ENCODE measurements around the gene TMA7. TPM values are rescaled to one million over a fixed set of nuclear protein-coding genes. Genes with fewer than 3 reads are reported as not detected.

The TMA7 gene
- total and polyA plus RNA-seq, 9 of the 15 experiments (the other 6 are each of a cell fraction or from before 2014, with no cell fraction given), result 209 to 1,003 (median 486) TPM

DNA sequence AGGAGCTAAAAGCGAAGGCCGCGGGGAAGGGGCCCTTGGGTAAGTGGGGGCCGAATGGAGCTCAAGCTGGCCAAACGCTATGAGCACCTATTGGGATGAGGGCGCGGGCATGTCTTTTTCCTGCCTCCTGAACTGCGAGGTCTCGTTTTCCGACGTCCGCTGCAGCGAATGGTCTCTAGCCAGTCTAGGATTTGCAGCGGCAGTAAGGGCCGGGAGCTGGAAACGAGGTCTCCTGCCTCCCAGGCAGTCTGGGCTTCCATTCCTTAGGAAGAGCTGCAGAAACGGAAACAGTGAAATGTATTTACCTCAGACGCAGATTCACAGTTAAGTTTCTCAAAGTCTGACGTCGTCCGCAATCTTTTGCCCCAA is 517 bp downstream of the TMA7 start (continued):
- TF ChIP-seq ZNF512 (tag; IDR thresholded peaks at IDR 0.05) (no peak), MBD2 (IDR thresholded peaks at IDR 0.05; ENCODE audit: borderline replicate concordance, low read depth) (no peak), ZNF263 (CRISPR knock-in tag; IDR thresholded peaks at IDR 0.05; ENCODE audit: borderline replicate concordance) (0 out of 2 replicates have a peak, but pooled peaks have one; percentile 4)

- peak overlapping the region; percentile 89; the same call in 1 of the 2 replicates for H3K4me3 ChIP-seq
- CTCF ChIA-PET (ENCODE audit: low intra/inter-chr PET ratio), result no interaction called here
- POLR2A ChIA-PET, result interaction anchor here (0.8 kb wide), 1 partner anchor 12 kb away, joined by 3 read pairs; the partner anchor contains the start of gene PLXNB1
These were observed 1.9 kb downstream of the TMA7 start for GRCh38 chr3:48441940-48442339.

More at GRCh38 chr3:48441940-48442339, 1.9 kb downstream of the TMA7 start:
- intact Hi-C loops (cut with micrococcal nuclease) (no loop called here), in situ Hi-C loops (cut with MboI) (no loop called here)
- Histone ChIP-seq H3K9me1 (ENCODE audit: control insufficient read depth, insufficient read depth, low read length) (peaks cover 6% of the 10 kb centered on the region), H3K36me3 (ENCODE audit: control insufficient read depth, insufficient read depth, low read length) (peaks cover 27% of the 10 kb centered on the region; the same call in 2 of the 3 replicates), H3K9me3 (replicated peaks; ENCODE audit: control insufficient read depth, insufficient read depth, low read depth, low read length) (no peaks in the 10 kb centered on the region), H3K4me2 (ENCODE audit: insufficient read depth, low read length) (peak overlapping the region; percentile 58; the same call in 1 of the 2 replicates), H4K20me1 (replicated peaks; ENCODE audit: control insufficient read depth, insufficient read depth, low read length) (no peaks in the 10 kb centered on the region), H2AFZ (ENCODE audit: low read depth, low read length) (no peak overlapping the region), H3K27me3 (ENCODE audit: control insufficient read depth in 2 of 2, insufficient read depth in 2 of 2, low read length in 2 of 2) (no peaks in the 10 kb centered on the region; a peak in 1 of 5 replicates), H3K27ac (ENCODE audit: extremely low read depth, low read depth, low read length) (peak overlapping the region; percentile 34), H3K9ac (ENCODE audit: insufficient read depth in 1 of 2, low read depth in 2 of 2, low read length in 2 of 2) (peak overlapping the region; percentile 36 to 91; a peak in 2 of 4 replicates), H3K4me1 (replicated peaks in 1 of 2; ENCODE audit: control insufficient read depth in 2 of 2, insufficient read depth in 2 of 2, low read length in 2 of 2) (peaks cover 6 to 17% of the 10 kb centered on the region in 2 experiments; a peak in 4 of 5 replicates), H3K79me2 (ENCODE audit: control insufficient read depth, insufficient read depth, low read length) (peaks cover 47% of the 10 kb centered on the region)
- BruUV-seq (replicated peaks), result no TSS peak
- DNase-seq (ENCODE audit: extremely low read depth in 1 of 4, low spot score in 3 of 4) (no peak), FAIRE-seq (no peak), ATAC-seq (no peak)
- WGBS (ENCODE audit: insufficient coverage, low coverage, missing lambda C conversion rate), result 78% methylated on average over 6 of the region's 6 CpGs
- no peak for TF ChIP-seq PKNOX1 (IDR thresholded peaks at IDR 0.05)
- no peak for TF ChIP-seq ZNF224 (CRISPR knock-in tag; IDR thresholded peaks at IDR 0.05)

Measured in K562 (cell line).